ENCODE measurements around the gene ECPAS.

- TF ChIP-seq, protein P1, sequence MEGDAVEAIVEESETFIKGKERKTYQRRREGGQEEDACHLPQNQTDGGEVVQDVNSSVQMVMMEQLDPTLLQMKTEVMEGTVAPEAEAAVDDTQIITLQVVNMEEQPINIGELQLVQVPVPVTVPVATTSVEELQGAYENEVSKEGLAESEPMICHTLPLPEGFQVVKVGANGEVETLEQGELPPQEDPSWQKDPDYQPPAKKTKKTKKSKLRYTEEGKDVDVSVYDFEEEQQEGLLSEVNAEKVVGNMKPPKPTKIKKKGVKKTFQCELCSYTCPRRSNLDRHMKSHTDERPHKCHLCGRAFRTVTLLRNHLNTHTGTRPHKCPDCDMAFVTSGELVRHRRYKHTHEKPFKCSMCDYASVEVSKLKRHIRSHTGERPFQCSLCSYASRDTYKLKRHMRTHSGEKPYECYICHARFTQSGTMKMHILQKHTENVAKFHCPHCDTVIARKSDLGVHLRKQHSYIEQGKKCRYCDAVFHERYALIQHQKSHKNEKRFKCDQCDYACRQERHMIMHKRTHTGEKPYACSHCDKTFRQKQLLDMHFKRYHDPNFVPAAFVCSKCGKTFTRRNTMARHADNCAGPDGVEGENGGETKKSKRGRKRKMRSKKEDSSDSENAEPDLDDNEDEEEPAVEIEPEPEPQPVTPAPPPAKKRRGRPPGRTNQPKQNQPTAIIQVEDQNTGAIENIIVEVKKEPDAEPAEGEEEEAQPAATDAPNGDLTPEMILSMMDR (conservative IDR thresholded peaks at IDR 0.05; ENCODE audit: low read length), result no peak
- no peak for TF ChIP-seq EZH2phosphoT487 (IDR thresholded peaks at IDR 0.05; ENCODE audit: borderline replicate concordance, low read depth, low read length)
Observed at GRCh38 chr9:111467778-111468367, 16.3 kb downstream of the ECPAS start.

Data from OCI-LY7 (cell line).